ENCODE results near the gene ZNF81.

- TF ChIP-seq, protein P1, sequence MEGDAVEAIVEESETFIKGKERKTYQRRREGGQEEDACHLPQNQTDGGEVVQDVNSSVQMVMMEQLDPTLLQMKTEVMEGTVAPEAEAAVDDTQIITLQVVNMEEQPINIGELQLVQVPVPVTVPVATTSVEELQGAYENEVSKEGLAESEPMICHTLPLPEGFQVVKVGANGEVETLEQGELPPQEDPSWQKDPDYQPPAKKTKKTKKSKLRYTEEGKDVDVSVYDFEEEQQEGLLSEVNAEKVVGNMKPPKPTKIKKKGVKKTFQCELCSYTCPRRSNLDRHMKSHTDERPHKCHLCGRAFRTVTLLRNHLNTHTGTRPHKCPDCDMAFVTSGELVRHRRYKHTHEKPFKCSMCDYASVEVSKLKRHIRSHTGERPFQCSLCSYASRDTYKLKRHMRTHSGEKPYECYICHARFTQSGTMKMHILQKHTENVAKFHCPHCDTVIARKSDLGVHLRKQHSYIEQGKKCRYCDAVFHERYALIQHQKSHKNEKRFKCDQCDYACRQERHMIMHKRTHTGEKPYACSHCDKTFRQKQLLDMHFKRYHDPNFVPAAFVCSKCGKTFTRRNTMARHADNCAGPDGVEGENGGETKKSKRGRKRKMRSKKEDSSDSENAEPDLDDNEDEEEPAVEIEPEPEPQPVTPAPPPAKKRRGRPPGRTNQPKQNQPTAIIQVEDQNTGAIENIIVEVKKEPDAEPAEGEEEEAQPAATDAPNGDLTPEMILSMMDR (IDR thresholded peaks at IDR 0.05), result no peak
- no peak for TF ChIP-seq POLR2A (IDR thresholded peaks at IDR 0.05)
Measured at GRCh38 chrX:47817421-47817820, 19.3 kb upstream of the ZNF81 start.
